WI38 (cell line): ENCODE measurements around the gene PHLPP2.

ENCODE experiments used
- H3K4me3 ChIP-seq: 2 replicates; pipeline ENCODE4 v1.5.1; 2011; ENCODE audit warnings: low read depth, mild to moderate bottlenecking, control low read depth, low read length
- TF ChIP-seq, protein P1 (sequence below): IDR thresholded peaks from 2 replicates; pipeline ENCODE4 v1.5.1; 2012; ENCODE audit warnings: low read depth, mild to moderate bottlenecking, control low read depth, low read length

Gene PHLPP2

DNA sequence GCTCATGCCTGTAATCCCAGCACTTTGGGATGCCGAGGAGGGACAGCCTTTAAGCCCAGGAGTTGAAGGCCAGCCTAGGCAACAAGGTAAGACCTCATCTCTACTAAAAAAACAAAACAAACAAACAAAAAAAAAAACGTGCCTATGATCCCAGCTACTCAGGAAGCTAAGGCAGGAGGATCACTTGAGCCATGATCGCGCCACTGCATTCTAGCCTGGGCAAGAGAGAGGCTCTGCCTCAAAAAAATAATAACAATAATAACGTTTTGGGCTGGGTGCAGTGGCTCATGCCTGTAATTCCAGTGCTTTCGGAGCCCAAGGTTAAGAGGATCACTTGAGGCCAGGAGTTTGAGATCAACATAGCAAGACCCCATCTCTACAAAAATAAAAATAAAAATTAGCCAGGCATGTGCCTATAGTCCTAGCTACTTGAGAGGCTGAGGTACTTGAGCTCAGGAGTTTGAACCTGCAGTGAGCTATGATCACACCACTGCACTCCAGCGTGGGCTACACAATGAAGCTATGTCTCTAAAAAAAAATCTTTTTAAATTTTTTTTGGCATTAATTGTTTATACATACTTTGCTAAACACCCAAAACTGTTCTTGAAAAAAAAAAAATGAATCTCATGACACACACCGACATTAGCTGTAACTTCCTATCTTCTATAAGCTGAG, 3.3 kb downstream of the PHLPP2 start:
- H3K4me3 ChIP-seq, result no peak overlapping the region
- TF ChIP-seq, protein P1, sequence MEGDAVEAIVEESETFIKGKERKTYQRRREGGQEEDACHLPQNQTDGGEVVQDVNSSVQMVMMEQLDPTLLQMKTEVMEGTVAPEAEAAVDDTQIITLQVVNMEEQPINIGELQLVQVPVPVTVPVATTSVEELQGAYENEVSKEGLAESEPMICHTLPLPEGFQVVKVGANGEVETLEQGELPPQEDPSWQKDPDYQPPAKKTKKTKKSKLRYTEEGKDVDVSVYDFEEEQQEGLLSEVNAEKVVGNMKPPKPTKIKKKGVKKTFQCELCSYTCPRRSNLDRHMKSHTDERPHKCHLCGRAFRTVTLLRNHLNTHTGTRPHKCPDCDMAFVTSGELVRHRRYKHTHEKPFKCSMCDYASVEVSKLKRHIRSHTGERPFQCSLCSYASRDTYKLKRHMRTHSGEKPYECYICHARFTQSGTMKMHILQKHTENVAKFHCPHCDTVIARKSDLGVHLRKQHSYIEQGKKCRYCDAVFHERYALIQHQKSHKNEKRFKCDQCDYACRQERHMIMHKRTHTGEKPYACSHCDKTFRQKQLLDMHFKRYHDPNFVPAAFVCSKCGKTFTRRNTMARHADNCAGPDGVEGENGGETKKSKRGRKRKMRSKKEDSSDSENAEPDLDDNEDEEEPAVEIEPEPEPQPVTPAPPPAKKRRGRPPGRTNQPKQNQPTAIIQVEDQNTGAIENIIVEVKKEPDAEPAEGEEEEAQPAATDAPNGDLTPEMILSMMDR, result no peak

DNA sequence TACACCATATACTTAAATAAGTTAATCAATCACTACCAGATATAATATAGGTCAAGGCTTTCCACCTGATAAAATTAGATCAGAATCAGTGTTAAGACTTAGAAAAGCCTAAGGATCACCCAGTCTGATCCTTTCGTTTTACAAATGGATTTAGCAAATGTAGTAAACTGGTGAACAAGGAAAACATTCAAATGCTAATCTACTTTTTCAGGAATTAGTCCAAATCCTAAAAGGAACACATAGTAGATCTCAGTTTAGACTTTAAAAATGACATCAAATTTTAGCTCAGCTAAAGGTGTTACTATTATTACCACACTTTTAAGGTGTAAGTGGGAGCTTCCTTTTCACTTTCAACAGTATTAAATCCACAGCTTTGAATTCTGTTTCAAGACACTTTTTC, 12.0 kb downstream of the PHLPP2 start:
- no peak overlapping the region for H3K4me3 ChIP-seq
- TF ChIP-seq, protein P1, result no peak

DNA sequence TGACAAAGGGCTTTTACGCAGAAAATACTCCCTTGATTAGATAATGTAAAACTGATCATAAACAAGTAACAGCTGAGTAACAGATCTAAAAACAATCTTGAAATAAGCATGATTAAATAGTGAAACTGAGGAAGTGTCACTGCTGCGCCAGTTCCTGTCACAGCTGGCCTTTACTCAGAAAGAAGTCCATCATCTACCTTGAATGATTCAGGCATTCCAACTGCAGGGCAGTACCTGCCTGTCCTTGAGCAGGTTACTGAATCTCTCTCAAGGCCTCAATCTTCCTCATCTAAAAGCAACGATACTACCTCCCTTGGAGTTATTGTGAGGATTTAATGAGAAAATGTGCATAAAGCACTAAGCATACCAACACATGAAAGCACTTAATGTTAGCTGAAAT, 12.7 kb downstream of the PHLPP2 start:
- TF ChIP-seq, protein P1, result no peak
- no peak overlapping the region for H3K4me3 ChIP-seq

DNA sequence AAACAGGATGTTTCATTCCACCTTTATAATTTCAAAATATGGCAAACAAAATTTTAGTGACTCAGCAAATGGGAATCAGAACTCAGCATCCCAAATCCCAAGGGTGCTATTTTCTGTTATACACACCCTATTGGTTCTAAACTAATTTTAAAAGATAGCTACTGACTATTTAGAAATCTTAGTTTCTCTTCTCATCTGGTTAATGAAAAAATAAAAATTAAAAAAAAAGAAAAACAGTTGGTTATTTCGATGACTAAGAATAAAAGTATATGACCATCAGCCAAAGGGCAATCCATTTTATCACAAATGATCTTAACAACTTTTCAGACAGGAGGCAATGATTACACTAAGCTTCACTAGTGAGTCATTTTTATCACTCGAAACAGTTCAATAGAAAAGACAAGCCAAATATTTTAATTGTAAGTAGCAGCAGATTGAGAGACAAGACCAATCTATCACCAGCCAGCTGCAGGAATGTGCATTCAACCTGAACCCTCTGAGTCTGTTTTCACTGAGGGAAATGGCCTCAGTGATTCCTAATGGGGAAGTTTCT, 15.2 kb downstream of the PHLPP2 start:
- H3K4me3 ChIP-seq, result no peak overlapping the region
- TF ChIP-seq, protein P1, result no peak

DNA sequence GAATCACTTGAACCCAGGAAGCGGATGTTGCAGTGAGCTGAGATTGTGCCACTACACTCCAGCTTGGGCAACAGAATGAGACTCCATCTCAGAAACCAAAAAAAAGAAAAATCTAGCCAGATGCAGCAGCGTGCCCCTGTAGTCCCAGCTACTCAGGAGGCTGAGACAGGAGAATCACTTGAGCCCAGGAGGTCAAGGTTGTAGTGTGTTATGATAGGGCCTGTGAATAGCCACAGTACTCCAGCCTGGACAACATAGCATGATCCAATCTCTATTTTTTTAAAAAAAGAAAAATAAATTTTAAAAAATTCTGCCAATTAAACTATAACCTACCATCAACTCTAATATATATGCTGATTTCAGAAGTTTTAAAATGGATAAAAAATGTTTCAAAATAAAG, 15.8 kb downstream of the PHLPP2 start:
- TF ChIP-seq, protein P1, result no peak
- H3K4me3 ChIP-seq, result no peak overlapping the region

- TF ChIP-seq, protein P1, result no peak
- no peak overlapping the region for H3K4me3 ChIP-seq
Observed at GRCh38 chr16:71707199-71707598, 17.3 kb downstream of the PHLPP2 start.

DNA sequence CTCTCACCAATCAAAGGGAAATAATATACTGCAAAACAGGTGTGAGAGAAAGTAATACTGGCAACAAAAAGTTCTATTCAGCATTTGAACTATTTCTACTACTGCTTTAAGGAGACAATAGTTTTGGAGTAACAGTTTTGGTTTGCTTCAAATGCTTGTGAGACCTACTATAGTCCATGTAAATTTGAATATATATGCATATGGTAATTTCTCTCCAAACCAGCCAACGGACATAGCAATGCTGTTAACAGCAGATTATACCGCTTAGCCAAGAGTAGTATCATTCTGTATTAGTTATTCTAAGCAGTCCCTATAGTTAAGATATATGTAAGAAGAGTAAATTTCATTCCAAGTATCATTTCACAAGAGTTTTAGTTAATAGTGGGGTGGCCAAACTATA, 18.5 kb downstream of the PHLPP2 start:
- TF ChIP-seq, protein P1, result no peak
- no peak overlapping the region for H3K4me3 ChIP-seq
